ENCODE data around the gene SPOP.

- TF ChIP-seq CTCF (conservative IDR thresholded peaks at IDR 0.05; ENCODE audit: low read depth in 2 of 2) (no peak), EZH2 (IDR thresholded peaks at IDR 0.05; ENCODE audit: low read depth, unreplicated experiment) (no peak), REST (IDR thresholded peaks at IDR 0.05; ENCODE audit: unreplicated experiment) (no peak), POLR2AphosphoS5 (IDR thresholded peaks at IDR 0.05; ENCODE audit: low read depth) (no peak), ZNF114 (CRISPR knock-in tag; IDR thresholded peaks at IDR 0.05) (no peak), EZH2phosphoT487 (IDR thresholded peaks at IDR 0.05; ENCODE audit: unreplicated experiment) (no peak), CREB1 (CRISPR knock-in tag; IDR thresholded peaks at IDR 0.05; ENCODE audit: low read depth) (no peak)
These were observed 42.8 kb downstream of the SPOP start for GRCh38 chr17:49635121-49635520.

All from GM23338 (cell line).